Subcutaneous adipose tissue (tissue), 4 donors: Measurements from ENCODE around the gene ABCB8. TPM values are rescaled to one million over a fixed set of nuclear protein-coding genes. Genes with fewer than 3 reads are reported as not detected.

ENCODE experiments used
- total RNA-seq, 4 donors: library from RNA; depleted of rRNA; stranded (reverse); fragments of >200 nt; gene quantifications; one replicate each; pipeline ENCODE4 v1.1.0, GENCODE V29; 2016
- TF ChIP-seq, protein P1 (sequence below): fragments of 450-650 bp; IDR thresholded peaks from one replicate; pipeline ENCODE4 v1.5.1; 2016; ENCODE audit warnings: low read depth, mild to moderate bottlenecking, control low read depth, antibody characterized with exemption, moderate library complexity

The ABCB8 gene
- total RNA-seq, 4 donors from 2014 or later: 13.2 to 45.4 (median 14.9) TPM

GRCh38 chr7:150986556-150986955 lies 41.7 kb upstream of the ABCB8 start:
- TF ChIP-seq, protein P1, sequence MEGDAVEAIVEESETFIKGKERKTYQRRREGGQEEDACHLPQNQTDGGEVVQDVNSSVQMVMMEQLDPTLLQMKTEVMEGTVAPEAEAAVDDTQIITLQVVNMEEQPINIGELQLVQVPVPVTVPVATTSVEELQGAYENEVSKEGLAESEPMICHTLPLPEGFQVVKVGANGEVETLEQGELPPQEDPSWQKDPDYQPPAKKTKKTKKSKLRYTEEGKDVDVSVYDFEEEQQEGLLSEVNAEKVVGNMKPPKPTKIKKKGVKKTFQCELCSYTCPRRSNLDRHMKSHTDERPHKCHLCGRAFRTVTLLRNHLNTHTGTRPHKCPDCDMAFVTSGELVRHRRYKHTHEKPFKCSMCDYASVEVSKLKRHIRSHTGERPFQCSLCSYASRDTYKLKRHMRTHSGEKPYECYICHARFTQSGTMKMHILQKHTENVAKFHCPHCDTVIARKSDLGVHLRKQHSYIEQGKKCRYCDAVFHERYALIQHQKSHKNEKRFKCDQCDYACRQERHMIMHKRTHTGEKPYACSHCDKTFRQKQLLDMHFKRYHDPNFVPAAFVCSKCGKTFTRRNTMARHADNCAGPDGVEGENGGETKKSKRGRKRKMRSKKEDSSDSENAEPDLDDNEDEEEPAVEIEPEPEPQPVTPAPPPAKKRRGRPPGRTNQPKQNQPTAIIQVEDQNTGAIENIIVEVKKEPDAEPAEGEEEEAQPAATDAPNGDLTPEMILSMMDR: no peak

- TF ChIP-seq, protein P1: no peak
These were observed 39.7 kb upstream of the ABCB8 start for GRCh38 chr7:150988230-150989226.

GRCh38 chr7:150989456-150989855 lies 38.8 kb upstream of the ABCB8 start:
- TF ChIP-seq, protein P1: no peak

GRCh38 chr7:150990416-150991186 lies 37.6 kb upstream of the ABCB8 start, which contains the start of gene NOS3:
NOS3 (plus strand) TSS chr7:150991017; CDS start chr7:150993804, 2,787 bp downstream.
- TF ChIP-seq, protein P1: no peak

DNA sequence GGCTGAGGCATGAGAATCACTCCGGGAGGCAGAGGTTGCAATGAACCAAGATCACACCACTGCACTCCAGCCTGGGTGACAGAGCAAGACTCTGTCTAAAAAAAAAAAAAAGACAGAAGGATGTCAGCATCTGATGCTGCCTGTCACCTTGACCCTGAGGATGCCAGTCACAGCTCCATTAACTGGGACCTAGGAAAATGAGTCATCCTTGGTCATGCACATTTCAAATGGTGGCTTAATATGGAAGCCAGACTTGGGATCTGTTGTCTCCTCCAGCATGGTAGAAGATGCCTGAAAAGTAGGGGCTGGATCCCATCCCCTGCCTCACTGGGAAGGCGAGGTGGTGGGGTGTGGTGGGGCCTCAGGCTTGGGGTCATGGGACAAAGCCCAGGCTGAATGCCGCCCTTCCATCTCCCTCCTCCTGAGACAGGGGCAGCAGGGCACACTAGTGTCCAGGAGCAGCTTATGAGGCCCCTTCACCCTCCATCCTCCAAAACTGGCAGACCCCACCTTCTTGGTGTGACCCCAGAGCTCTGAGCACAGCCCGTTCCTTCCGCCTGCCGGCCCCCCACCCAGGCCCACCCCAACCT lies 36.1 kb upstream of the ABCB8 start:
- TF ChIP-seq, protein P1: no peak

DNA sequence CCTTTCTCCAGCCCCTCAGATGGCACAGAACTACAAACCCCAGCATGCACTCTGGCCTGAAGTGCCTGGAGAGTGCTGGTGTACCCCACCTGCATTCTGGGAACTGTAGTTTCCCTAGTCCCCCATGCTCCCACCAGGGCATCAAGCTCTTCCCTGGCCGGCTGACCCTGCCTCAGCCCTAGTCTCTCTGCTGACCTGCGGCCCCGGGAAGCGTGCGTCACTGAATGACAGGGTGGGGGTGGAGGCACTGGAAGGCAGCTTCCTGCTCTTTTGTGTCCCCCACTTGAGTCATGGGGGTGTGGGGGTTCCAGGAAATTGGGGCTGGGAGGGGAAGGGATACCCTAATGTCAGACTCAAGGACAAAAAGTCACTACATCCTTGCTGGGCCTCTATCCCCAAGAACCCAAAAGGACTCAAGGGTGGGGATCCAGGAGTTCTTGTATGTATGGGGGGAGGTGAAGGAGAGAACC lies 35.4 kb upstream of the ABCB8 start:
- TF ChIP-seq, protein P1: no peak
